CD14-positive monocyte (primary cell): ENCODE data around the gene DRGX. TPM values are rescaled to one million over a fixed set of nuclear protein-coding genes. Genes with fewer than 3 reads are reported as not detected.

Source experiments
- DNase-seq, 3 donors: peaks; one replicate each; pipeline ENCODE4 v3.0.0-alpha.2; 2011 to 2022
- H2AFZ ChIP-seq: 2 replicates; pipeline ENCODE4 v1.6.0; 2012; ENCODE audit warnings: mild to moderate bottlenecking, low read depth, low read length, inconsistent platforms; ENCODE audit not compliant: insufficient read depth, poor library complexity, severe bottlenecking
- H3K27ac ChIP-seq, 2 donors: 1 replicate in 1 of 2; 2 replicates in 1 of 2; pipeline ENCODE4 v1.5.1; 2012 to 2013; ENCODE audit warnings: low read length in 2 of 2, control low read depth in 1 of 2, inconsistent platforms in 1 of 2, low read depth in 1 of 2, mild to moderate bottlenecking in 1 of 2
- H3K27me3 ChIP-seq, 2 donors: one replicate each; pipeline versions ENCODE4 v1.6.0 to v1.6.1; 2011 to 2013; ENCODE audit warnings: low read length in 2 of 2; ENCODE audit not compliant: control insufficient read depth in 2 of 2, insufficient read depth in 2 of 2
- H3K36me3 ChIP-seq, 2 donors: replicated peaks in 1 of 2; 1 replicate in 1 of 2; 2 replicates in 1 of 2; pipeline versions ENCODE4 v1.5.1 to v1.6.1; 2012 to 2013; ENCODE audit warnings: low read length in 2 of 2, control low read depth in 1 of 2, inconsistent platforms in 1 of 2, mild to moderate bottlenecking in 1 of 2; ENCODE audit not compliant: insufficient read depth in 2 of 2, control insufficient read depth in 1 of 2
- H3K4me1 ChIP-seq, 2 donors: 1 replicate in 1 of 2; 2 replicates in 1 of 2; pipeline versions ENCODE4 v1.5.1 to v1.6.1; 2012 to 2013; ENCODE audit warnings: low read length in 2 of 2, control low read depth in 1 of 2, inconsistent platforms in 1 of 2, mild to moderate bottlenecking in 1 of 2, moderate library complexity in 1 of 2; ENCODE audit not compliant: insufficient read depth in 2 of 2, control insufficient read depth in 1 of 2
- H3K4me2 ChIP-seq: replicated peaks from 2 replicates; pipeline ENCODE3; 2012; ENCODE audit warnings: low read length, moderate library complexity, mild to moderate bottlenecking; ENCODE audit not compliant: poor library complexity, severe bottlenecking; ENCODE audit errors: extremely low read depth
- H3K4me3 ChIP-seq, 3 experiments: fragments of 200-600 bp in 1 of 3; sonication (generic) in 1 of 3; replicated peaks in 1 of 3; 1 replicate in 2 of 3; 2 replicates in 1 of 3; pipeline ENCODE4 v1.5.1; 2011 to 2013; ENCODE audit warnings: low read length in 3 of 3, mild to moderate bottlenecking in 3 of 3, control low read depth in 2 of 3, low read depth in 2 of 3, inconsistent platforms in 1 of 3, moderate library complexity in 1 of 3
- H3K79me2 ChIP-seq: 2 replicates; pipeline ENCODE4 v1.6.0; 2012; ENCODE audit warnings: mild to moderate bottlenecking, control low read depth, inconsistent platforms, low read length, moderate library complexity; ENCODE audit not compliant: insufficient read depth
- H3K9ac ChIP-seq: 2 replicates; pipeline ENCODE4 v1.6.0; 2017; ENCODE audit warnings: low read length, mild to moderate bottlenecking; ENCODE audit not compliant: insufficient read depth, poor library complexity, severe bottlenecking
- H3K9me3 ChIP-seq, 2 donors: replicated peaks in 1 of 2; 1 replicate in 1 of 2; 2 replicates in 1 of 2; pipeline versions ENCODE4 v1.5.1 to v1.6.1; 2012 to 2013; ENCODE audit warnings: low read length in 2 of 2, control low read depth in 1 of 2; ENCODE audit not compliant: control insufficient read depth in 1 of 2, insufficient read depth in 1 of 2
- H4K20me1 ChIP-seq: 2 replicates; pipeline ENCODE4 v1.6.0; 2012; ENCODE audit warnings: mild to moderate bottlenecking, low read length, control low read depth, moderate library complexity; ENCODE audit not compliant: insufficient read depth
- H3K27ac Mint-ChIP-seq, 7 donors: one replicate each; pipeline ENCODE4 v1.8.0; 2020; ENCODE audit warnings: mild to moderate bottlenecking in 7 of 7, mixed read lengths in 7 of 7, moderate library complexity in 6 of 7, inconsistent platforms in 2 of 7
- H3K27me3 Mint-ChIP-seq, 3 donors: one replicate each; pipeline ENCODE4 v1.8.0; 2021 to 2022; ENCODE audit warnings: low read depth in 3 of 3, mild to moderate bottlenecking in 3 of 3, mixed read lengths in 3 of 3, moderate library complexity in 3 of 3, inconsistent platforms in 1 of 3
- H3K36me3 Mint-ChIP-seq, 2 donors: one replicate each; pipeline ENCODE4 v1.8.0; 2020; ENCODE audit warnings: mixed read lengths in 2 of 2, inconsistent platforms in 1 of 2, mild to moderate bottlenecking in 1 of 2
- H3K4me1 Mint-ChIP-seq: one replicate; pipeline ENCODE4 v1.8.0; 2020; ENCODE audit warnings: mild to moderate bottlenecking, mixed read lengths
- H3K4me3 Mint-ChIP-seq, 2 donors: one replicate each; pipeline ENCODE4 v1.8.0; 2020; ENCODE audit warnings: mild to moderate bottlenecking in 2 of 2, mixed read lengths in 2 of 2, moderate library complexity in 1 of 2
- H3K9me3 Mint-ChIP-seq, 7 donors: one replicate each; pipeline ENCODE4 v1.8.0; 2020 to 2022; ENCODE audit warnings: mixed read lengths in 7 of 7, mild to moderate bottlenecking in 6 of 7, moderate library complexity in 6 of 7, inconsistent platforms in 2 of 7
- WGBS: methylation state at CpG from one replicate; pipeline ENCODE4 v1.1.5; 2013; ENCODE audit warnings: missing lambda C conversion rate; ENCODE audit not compliant: insufficient coverage; 5-methylcytosine and 5-hydroxymethylcytosine counted together
- intact Hi-C, 2 donors: fragments of 100-400 bp; cut with micrococcal nuclease; formaldehyde crosslinking; loops; one replicate each; pipeline versions ENCODE4 v1.15.0 to v1.15.1; 2023
- polyA minus RNA-seq: library from RNA; depleted of rRNA, polyadenylated mRNA; stranded (reverse); fragments of >200 nt; gene quantifications from 2 replicates; pipeline ENCODE4 v1.2.3, GENCODE V29; 2012
- polyA plus RNA-seq, 3 donors: library from polyadenylated mRNA; depleted of rRNA in 1 of 3; unstranded in 2 of 3; stranded (reverse) in 1 of 3; fragments of 300-500 nt in 2 of 3; fragments of >200 nt in 1 of 3; fragmentation: Illumina TruSeq in 2 of 3; gene quantifications; 1 replicate in 2 of 3; 2 replicates in 1 of 3; pipeline ENCODE4 v1.2.3, GENCODE V29; 2012 to 2021
- total RNA-seq, 12 experiments: library from RNA in 1 of 12; stranded (reverse) in 1 of 12; fragments of 120-200 nt in 1 of 12; gene quantifications; one replicate each; pipeline ENCODE4 v1.2.4 and lab custom pipeline; 2013 to 2026; ENCODE audit warnings: mixed read lengths in 6 of 12, inconsistent platforms in 1 of 12
- TF ChIP-seq, protein P1 (sequence below): fragments of 200-600 bp; IDR thresholded peaks from one replicate; pipeline ENCODE4 v1.8.0; 2022; ENCODE audit warnings: antibody characterized with exemption, mild to moderate bottlenecking

The DRGX gene
- not detected for total RNA-seq (2013)
- polyA plus RNA-seq (not detected), polyA minus RNA-seq (not detected in 2 replicates), total RNA-seq (lab: John Stamatoyannopoulos, UW) (0.06 to 2.3 (median 0.86) reads per million in 11 experiments)

DNA sequence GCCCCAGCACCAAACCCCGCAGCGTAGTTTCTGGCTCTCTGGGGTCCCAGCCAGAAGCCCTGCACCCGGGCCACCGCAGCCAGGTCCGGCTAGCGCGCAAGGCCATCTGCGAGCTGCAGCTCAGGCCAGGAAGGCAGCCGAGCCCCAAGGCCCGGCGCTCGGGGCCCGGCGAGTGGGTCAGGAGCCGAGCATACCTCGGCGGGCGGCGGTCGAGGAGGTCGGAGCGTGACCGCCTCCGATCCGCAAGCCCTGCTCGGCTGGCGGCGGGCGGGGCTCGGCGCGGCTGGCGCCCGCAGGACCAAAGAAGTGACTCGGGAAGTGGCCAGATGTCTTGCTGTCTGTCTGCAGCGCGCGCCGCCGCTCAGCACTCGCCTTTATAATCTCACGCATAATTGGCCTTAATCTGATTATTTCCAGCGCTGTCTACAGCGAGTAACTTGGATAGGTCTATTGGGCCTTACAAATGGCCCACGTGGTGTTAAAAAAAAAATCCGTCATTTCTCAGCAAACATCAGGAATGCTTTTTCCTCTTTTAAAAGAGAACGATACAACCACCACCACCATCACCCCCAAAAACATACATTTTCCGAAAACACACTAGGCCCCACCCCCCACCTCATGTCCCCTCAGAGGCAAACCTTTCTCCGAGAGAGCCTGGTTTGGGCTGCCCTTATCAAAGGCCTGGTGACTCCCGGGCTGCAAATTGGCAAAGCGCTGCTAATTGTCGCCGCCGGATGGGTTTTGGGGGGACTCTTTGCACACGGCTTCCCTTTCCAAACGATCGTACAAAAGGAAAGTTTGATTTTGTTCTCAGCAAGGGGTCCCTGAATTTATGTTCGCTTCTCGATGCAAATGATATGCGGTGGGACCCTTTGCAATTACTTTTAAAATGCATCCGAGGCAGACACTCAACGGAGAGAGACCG, at the start of gene DRGX:
Gene DRGX (minus strand): TSS at position 349 of the 925 bp plus-strand sequence. CDS start 649 bp downstream, outside the sequence.
- intact Hi-C loops = no loop called here
- WGBS = 5% methylated on average over 61 of the region's 63 CpGs
- Histone ChIP-seq H2AFZ (no peak within 1 kb of the TSS), H3K79me2 (no peaks in the 10 kb centered on the region), H3K9ac (no peak within 1 kb of the TSS), H3K4me2 (peak within 1 kb of the TSS; percentile 9), H3K9me3 (peaks cover 9 to 40% of the 10 kb centered on the region in 2 donors), H3K27me3 (peaks cover 83 to 96% of the 10 kb centered on the region in 2 donors), H4K20me1 (no peaks in the 10 kb centered on the region), H3K27ac (no peak within 1 kb of the TSS), H3K4me1 (peaks cover 12 to 16% of the 10 kb centered on the region in 2 donors), H3K4me3 (no peak within 1 kb of the TSS), H3K36me3 (no peaks in the 10 kb centered on the region)
- Mint-ChIP-seq H3K9me3 (peaks cover 0 to 28% (median 9%) of the 10 kb centered on the region in 7 donors), H3K36me3 (peaks cover 0 to 4% of the 10 kb centered on the region in 2 donors), H3K4me3 (peak within 1 kb of the TSS in 1 of 2 donors; percentile 83), H3K27me3 (peaks cover 85 to 99% (median 87%) of the 10 kb centered on the region in 3 donors), H3K27ac (no peak within 1 kb of the TSS), H3K4me1 (peaks cover 19% of the 10 kb centered on the region)
- no peak for DNase-seq
- TF ChIP-seq, protein P1, sequence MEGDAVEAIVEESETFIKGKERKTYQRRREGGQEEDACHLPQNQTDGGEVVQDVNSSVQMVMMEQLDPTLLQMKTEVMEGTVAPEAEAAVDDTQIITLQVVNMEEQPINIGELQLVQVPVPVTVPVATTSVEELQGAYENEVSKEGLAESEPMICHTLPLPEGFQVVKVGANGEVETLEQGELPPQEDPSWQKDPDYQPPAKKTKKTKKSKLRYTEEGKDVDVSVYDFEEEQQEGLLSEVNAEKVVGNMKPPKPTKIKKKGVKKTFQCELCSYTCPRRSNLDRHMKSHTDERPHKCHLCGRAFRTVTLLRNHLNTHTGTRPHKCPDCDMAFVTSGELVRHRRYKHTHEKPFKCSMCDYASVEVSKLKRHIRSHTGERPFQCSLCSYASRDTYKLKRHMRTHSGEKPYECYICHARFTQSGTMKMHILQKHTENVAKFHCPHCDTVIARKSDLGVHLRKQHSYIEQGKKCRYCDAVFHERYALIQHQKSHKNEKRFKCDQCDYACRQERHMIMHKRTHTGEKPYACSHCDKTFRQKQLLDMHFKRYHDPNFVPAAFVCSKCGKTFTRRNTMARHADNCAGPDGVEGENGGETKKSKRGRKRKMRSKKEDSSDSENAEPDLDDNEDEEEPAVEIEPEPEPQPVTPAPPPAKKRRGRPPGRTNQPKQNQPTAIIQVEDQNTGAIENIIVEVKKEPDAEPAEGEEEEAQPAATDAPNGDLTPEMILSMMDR = no peak

DNA sequence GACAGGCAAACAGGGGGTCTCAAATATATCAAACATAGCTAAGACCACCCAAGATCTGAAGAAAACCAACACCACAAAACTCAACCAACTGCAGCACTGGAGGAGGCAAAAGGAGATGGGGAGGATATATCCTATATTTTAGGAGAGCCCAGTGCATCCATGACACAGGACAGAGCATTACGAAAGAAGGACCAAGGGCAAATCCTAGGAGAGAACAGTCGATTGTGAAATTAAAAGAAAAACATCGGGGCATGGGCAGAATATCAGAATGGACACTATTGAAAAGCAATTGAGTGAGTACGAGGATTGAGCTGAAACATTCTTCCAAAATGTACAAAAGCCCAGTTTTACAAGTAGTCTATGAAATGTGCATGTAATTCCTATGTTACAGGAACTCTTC, 48.5 kb upstream of the DRGX start:
- Histone ChIP-seq H3K27me3 (no peaks in the 10 kb centered on the region), H3K4me3 (no peak overlapping the region), H3K9ac (no peak overlapping the region), H3K4me2 (no peak overlapping the region), H3K9me3 (peaks cover 0 to under 1% of the 10 kb centered on the region in 2 donors), H3K4me1 (peaks cover 11 to 14% of the 10 kb centered on the region in 2 donors), H3K27ac (no peak overlapping the region), H3K79me2 (no peaks in the 10 kb centered on the region), H4K20me1 (no peaks in the 10 kb centered on the region), H3K36me3 (no peaks in the 10 kb centered on the region), H2AFZ (no peak overlapping the region)
- Mint-ChIP-seq H3K36me3 (no peaks in the 10 kb centered on the region), H3K4me3 (no peak overlapping the region), H3K4me1 (peaks cover 21% of the 10 kb centered on the region), H3K27me3 (peaks cover 5 to 11% (median 5%) of the 10 kb centered on the region in 3 donors), H3K9me3 (peaks cover 6 to 18% (median 11%) of the 10 kb centered on the region in 7 donors), H3K27ac (no peak overlapping the region)
- TF ChIP-seq, protein P1 = no peak
- intact Hi-C loops = no loop called here
- DNase-seq = no peak
- WGBS = no CpG with 5 or more reads among the region's 4 CpGs
